ENCODE measurements around the gene ADCY1. TPM values are rescaled to one million over a fixed set of nuclear protein-coding genes. Genes with fewer than 3 reads are reported as not detected.
"Not testable (repeated sequence)": the region's sequence is repeated elsewhere in the genome, so short reads cannot be mapped to it uniquely, and the experiment has no call there.

Gene ADCY1
- 1 to 10 TPM in 2 of 4 donors, under 1 TPM in 1, not detected in 1; under 0.01 to 4.3 (median 4.1) TPM for total RNA-seq

DNA sequence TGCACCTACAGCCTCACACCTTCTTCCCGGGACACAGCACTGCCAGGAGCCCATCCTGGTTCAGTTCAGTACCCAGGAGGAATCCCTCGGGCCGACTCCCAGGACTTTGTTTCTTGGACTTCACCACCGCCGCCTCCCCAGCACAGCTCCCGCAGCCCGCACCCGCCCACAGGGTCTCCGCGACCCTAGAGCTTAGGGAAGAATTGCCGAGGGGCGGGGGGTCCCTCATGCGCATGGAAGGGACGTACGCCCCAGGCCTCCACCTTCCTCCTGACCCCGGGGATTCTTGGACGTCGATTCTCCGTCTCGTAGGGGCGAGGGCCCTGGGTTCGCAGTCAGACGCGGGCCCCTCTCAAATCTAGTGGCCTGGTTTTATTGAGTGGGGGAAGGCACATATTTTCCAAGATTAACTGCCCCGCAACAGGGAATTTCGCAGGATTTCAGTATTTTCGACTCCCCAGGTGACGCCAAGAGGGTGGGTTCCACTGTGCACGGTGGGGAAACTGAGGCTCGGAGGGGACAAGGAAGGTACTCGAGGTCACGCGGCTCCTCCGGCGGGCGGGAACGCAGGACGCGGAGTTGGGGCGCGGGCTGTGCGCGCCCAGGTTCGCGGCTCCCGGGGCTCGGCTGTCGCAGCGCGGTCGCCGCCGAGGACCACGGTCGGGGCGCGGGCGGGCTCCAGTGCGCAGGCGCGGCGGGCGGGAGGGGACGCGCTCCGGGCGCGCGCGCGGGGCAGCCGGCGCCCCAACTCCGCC is at the start of gene ADCY1:
TSS of gene ADCY1 (plus strand) at position 708 of the 755 bp plus-strand sequence. CDS start 176 bp downstream, outside the sequence.
- no peaks in the 10 kb centered on the region for H3K9me3 ChIP-seq
- intact Hi-C loops (cut with DNase I; ENCODE audit: low total_unique reads), result no loop called here
- peaks cover 0 to 9% of the 10 kb centered on the region in 2 donors for H3K4me1 ChIP-seq
- H3K4me3 ChIP-seq, result peak within 1 kb of the TSS; percentile 7 to 24
- no peaks in the 10 kb centered on the region for H3K36me3 ChIP-seq
- DNase-seq, result no peak
- peaks cover 0 to 10% of the 10 kb centered on the region in 2 donors for H3K27me3 ChIP-seq
- no peak within 1 kb of the TSS for H3K27ac ChIP-seq
- TF ChIP-seq CTCF (IDR thresholded peaks at IDR 0.05) (no peak), POLR2A (IDR thresholded peaks at IDR 0.05) (no peak)

- Histone ChIP-seq H3K27me3 (no peaks in the 10 kb centered on the region), H3K27ac (no peak overlapping the region), H3K4me3 (no peak overlapping the region), H3K4me1 (no peaks in the 10 kb centered on the region), H3K9me3 (no peaks in the 10 kb centered on the region), H3K36me3 (no peaks in the 10 kb centered on the region)
- DNase-seq, result peak in 1 of 2 donors; percentile 18
- TF ChIP-seq POLR2A (IDR thresholded peaks at IDR 0.05) (no peak), CTCF (IDR thresholded peaks at IDR 0.05) (no peak)
- intact Hi-C loops (cut with DNase I; ENCODE audit: low total_unique reads), result no loop called here
Observed at GRCh38 chr7:45524445-45524844, 49.7 kb upstream of the ADCY1 start.

DNA sequence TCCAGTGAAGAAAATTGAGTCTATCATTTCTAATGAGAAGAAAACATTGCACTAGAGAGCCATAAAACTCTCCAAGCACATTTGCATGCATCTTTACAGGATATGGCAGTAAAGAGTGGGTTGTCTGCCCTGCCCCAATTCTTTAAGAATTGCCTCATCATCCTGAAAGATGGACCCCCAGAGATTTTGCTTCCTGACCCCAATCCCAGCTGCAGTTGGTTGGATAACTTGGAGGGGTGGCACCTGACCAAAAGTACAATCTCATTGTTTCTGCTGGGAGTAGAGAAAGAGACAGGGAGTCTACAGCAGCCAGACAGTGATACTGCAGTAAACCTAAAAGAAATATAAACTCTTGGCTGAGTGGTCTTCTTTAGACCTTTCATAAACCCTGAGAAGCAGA is 49.1 kb upstream of the ADCY1 start:
- Histone ChIP-seq H3K27me3 (no peaks in the 10 kb centered on the region), H3K4me3 (no peak overlapping the region), H3K27ac (no peak overlapping the region), H3K36me3 (no peaks in the 10 kb centered on the region), H3K4me1 (no peaks in the 10 kb centered on the region), H3K9me3 (no peaks in the 10 kb centered on the region)
- TF ChIP-seq POLR2A (IDR thresholded peaks at IDR 0.05) (no peak), CTCF (IDR thresholded peaks at IDR 0.05) (no peak)
- intact Hi-C loops (cut with DNase I; ENCODE audit: low total_unique reads), result no loop called here
- no peak for DNase-seq

DNA sequence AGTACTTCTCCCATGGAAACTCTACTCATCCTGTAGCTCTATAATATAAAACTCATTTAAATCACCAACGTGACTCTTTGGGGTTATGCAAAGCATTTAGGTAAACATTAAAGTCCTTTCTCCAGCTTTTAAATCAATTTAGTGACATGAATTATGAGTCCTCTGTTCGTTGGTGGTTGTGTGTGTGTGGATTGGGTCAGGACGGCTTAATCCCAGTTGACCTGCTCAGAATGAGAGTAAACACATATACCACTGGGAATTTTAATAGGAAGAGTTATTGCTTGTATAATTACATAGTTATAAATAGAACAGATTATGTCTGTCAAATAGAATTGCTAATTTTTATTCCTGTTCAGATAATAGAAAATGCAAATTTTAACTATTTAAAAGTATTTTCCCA is 30.7 kb upstream of the ADCY1 start:
- H3K4me3 ChIP-seq, result no peak overlapping the region
- H3K9me3 ChIP-seq, result no peaks in the 10 kb centered on the region
- no peaks in the 10 kb centered on the region for H3K36me3 ChIP-seq
- no peak for DNase-seq
- no peaks in the 10 kb centered on the region for H3K4me1 ChIP-seq
- H3K27me3 ChIP-seq, result no peaks in the 10 kb centered on the region
- no peak for TF ChIP-seq POLR2A (IDR thresholded peaks at IDR 0.05)
- TF ChIP-seq CTCF (IDR thresholded peaks at IDR 0.05), result no peak
- intact Hi-C loops (cut with DNase I; ENCODE audit: low total_unique reads), result no loop called here
- no peak overlapping the region for H3K27ac ChIP-seq

DNA sequence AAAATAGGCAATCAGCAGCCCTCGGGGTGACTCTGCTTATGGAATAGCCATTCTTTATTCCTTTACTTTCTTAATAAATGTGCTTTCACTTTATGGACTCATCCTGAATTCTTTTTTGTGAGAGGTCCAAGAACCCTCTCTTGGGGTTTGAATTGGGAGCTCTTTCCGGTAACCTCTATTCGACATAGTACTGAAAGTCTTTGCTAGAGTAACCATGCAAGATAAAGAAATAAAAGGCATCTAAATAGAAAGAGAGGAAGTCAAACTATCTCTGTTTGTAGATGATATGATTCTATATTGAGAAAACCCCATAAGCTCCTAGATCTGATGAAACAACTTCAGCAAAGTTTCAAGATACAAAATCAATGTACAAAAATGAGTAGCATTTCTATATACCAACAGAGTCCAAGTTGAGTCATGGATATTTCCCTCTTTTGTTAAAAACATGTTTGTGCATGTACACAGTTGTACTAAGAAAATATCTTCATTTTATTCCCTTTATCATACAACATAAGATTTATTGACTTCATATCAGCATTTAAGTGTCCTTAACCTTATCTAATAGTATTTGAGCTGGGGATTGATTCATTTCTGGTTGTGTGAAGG is 29.0 kb upstream of the ADCY1 start:
- H3K27me3 ChIP-seq; H3K4me1 ChIP-seq; H3K36me3 ChIP-seq; DNase-seq; intact Hi-C loops (cut with DNase I; ENCODE audit: low total_unique reads); H3K4me3 ChIP-seq; H3K9me3 ChIP-seq; H3K27ac ChIP-seq: not testable (repeated sequence)

- H3K4me3 ChIP-seq; H3K4me1 ChIP-seq; H3K36me3 ChIP-seq; H3K27me3 ChIP-seq; H3K27ac ChIP-seq; H3K9me3 ChIP-seq; intact Hi-C loops (cut with DNase I; ENCODE audit: low total_unique reads); DNase-seq: not testable (repeated sequence)
Observed at GRCh38 chr7:45548917-45549316, 25.3 kb upstream of the ADCY1 start.

Data from uterus (tissue), 4 donors.